ENCODE measurements around the gene DNPH1. TPM values are rescaled to one million over a fixed set of nuclear protein-coding genes. Genes with fewer than 3 reads are reported as not detected.
A peak's percentile ranks its signal among the peaks of the same experiment; 100 is the strongest.

The DNPH1 gene
- polyA plus RNA-seq, 3 donors = 31.9 to 55.4 (median 42.7) TPM

DNA sequence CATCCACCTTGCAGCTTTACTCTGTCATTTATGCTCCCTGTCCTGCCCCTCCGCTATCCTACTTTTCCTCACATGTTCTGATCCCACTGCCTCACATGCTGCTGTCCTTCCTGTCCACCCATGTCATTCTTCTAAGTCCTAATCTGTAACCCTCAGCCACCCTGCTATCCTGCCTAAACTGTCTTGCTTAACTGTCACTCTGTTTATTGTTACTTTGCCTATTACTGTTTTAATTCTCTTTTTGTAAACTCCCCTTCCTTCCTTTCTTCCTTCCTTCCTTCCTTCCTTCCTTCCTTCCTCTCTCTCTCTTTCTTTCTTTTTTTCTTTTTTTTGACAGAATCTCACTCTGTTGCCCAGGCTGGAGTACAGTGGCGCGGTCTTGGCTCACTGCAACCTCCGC, 45.8 kb downstream of the DNPH1 start:
- TF ChIP-seq, protein P1, sequence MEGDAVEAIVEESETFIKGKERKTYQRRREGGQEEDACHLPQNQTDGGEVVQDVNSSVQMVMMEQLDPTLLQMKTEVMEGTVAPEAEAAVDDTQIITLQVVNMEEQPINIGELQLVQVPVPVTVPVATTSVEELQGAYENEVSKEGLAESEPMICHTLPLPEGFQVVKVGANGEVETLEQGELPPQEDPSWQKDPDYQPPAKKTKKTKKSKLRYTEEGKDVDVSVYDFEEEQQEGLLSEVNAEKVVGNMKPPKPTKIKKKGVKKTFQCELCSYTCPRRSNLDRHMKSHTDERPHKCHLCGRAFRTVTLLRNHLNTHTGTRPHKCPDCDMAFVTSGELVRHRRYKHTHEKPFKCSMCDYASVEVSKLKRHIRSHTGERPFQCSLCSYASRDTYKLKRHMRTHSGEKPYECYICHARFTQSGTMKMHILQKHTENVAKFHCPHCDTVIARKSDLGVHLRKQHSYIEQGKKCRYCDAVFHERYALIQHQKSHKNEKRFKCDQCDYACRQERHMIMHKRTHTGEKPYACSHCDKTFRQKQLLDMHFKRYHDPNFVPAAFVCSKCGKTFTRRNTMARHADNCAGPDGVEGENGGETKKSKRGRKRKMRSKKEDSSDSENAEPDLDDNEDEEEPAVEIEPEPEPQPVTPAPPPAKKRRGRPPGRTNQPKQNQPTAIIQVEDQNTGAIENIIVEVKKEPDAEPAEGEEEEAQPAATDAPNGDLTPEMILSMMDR (IDR thresholded peaks at IDR 0.05) = no peak
- H3K4me1 ChIP-seq (ENCODE audit: control insufficient read depth in 1 of 2, insufficient read depth in 2 of 2, low read length in 2 of 2) = peaks cover 16 to 24% of the 10 kb centered on the region in 2 donors
- H3K27ac ChIP-seq (ENCODE audit: low read depth in 1 of 2, low read length in 2 of 2) = peak overlapping the region in 1 of 2 donors; percentile 53
- peaks cover 4% of the 10 kb centered on the region for H4K20me1 ChIP-seq (ENCODE audit: insufficient read depth, low read length)
- Mint-ChIP-seq H3K9me3 (no peaks in the 10 kb centered on the region), H3K27ac (peak overlapping the region in 6 of 7 donors; percentile 13 to 93 (median 60)), H3K27me3 (ENCODE audit: low read depth in 3 of 3) (peaks cover 0 to 2% (median 0%) of the 10 kb centered on the region in 3 donors), H3K36me3 (peaks cover 52 to 59% of the 10 kb centered on the region in 2 donors), H3K4me1 (peaks cover 29% of the 10 kb centered on the region), H3K4me3 (peak overlapping the region in 1 of 2 donors; percentile 46)
- no peak overlapping the region for H3K9ac ChIP-seq (ENCODE audit: insufficient read depth, low read length, poor library complexity, severe bottlenecking)
- peak overlapping the region in 1 of 3 experiments; percentile 95 for H3K4me3 ChIP-seq (replicated peaks in 1 of 3; ENCODE audit: low read depth in 2 of 3, low read length in 3 of 3)
- H3K27me3 ChIP-seq (ENCODE audit: control insufficient read depth in 2 of 2, insufficient read depth in 2 of 2, low read length in 2 of 2) = no peaks in the 10 kb centered on the region
- DNase-seq = no peak
- peaks cover 5% of the 10 kb centered on the region for H3K79me2 ChIP-seq (ENCODE audit: insufficient read depth, low read length)
- 100% methylated on average over 1 of the region's 4 CpGs for WGBS (ENCODE audit: insufficient coverage)
- peak overlapping the region; percentile 97 for H3K4me2 ChIP-seq (replicated peaks; ENCODE audit: extremely low read depth, low read length, poor library complexity, severe bottlenecking)
- intact Hi-C loops (cut with micrococcal nuclease) = no loop called here
- H3K36me3 ChIP-seq (replicated peaks in 1 of 2; ENCODE audit: control insufficient read depth in 1 of 2, insufficient read depth in 2 of 2, low read length in 2 of 2) = peaks cover 52 to 65% of the 10 kb centered on the region in 2 donors
- no peaks in the 10 kb centered on the region for H3K9me3 ChIP-seq (replicated peaks in 1 of 2; ENCODE audit: control insufficient read depth in 1 of 2, insufficient read depth in 1 of 2, low read length in 2 of 2)
- H2AFZ ChIP-seq (ENCODE audit: insufficient read depth, low read depth, low read length, poor library complexity, severe bottlenecking) = no peak overlapping the region

DNA sequence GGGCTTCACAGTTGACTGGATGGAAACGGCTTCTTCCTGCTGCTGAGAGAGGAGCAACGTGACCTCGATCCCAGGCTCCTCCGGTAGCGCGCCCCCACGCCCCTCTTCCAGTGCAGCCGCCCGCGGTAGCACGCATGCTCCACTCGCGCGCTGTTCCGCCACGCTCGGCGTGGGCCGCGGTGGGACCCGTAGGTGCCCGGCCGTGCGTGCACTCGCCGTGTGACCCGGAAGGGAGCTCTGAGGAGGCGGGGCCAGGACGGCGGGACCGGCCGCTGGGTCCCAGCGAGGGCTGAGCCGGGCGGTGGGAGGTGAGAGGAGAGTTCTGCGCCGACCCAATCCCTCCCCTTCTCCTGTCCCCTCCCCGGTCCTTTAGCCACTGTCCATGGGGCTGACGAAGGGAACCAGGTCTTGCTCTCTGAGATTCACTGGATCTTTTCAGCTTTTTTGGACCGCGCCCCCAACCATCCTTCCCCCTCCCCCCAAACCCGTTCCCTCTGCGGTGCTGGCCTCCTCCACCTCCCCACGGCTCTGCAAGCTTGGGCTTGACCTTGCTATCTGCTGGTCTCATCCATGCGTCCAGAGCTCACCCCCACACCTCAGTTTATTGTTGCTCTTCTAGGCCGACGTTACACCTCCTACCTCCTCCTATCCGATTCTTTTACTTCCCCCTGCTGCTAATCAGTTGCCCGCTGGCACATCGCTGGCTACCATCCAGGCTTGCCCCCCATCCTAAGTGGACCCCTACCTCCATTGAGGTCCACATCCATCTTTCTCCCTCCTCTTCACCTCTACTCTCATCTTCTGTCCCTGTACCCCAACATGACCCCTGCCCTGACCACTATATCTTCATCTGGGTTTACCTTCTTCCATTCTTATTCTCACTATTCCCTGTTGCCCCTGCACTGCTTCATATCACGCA, 47.1 kb downstream of the DNPH1 start, which contains the start of gene CUL9:
CUL9 (plus strand) TSS at position 255 of the 919 bp plus-strand sequence. CDS start 2,115 bp downstream, outside the sequence.
- peaks cover 5% of the 10 kb centered on the region for H3K79me2 ChIP-seq (ENCODE audit: insufficient read depth, low read length)
- H3K36me3 Mint-ChIP-seq = peaks cover 49 to 59% of the 10 kb centered on the region in 2 donors
- H3K36me3 ChIP-seq (replicated peaks in 1 of 2; ENCODE audit: control insufficient read depth in 1 of 2, insufficient read depth in 2 of 2, low read length in 2 of 2) = peaks cover 46 to 64% of the 10 kb centered on the region in 2 donors
- intact Hi-C loops (cut with micrococcal nuclease) = no loop called here
- H3K9me3 ChIP-seq (replicated peaks in 1 of 2; ENCODE audit: control insufficient read depth in 1 of 2, insufficient read depth in 1 of 2, low read length in 2 of 2) = no peaks in the 10 kb centered on the region
- no peaks in the 10 kb centered on the region for H3K27me3 ChIP-seq (ENCODE audit: control insufficient read depth in 2 of 2, insufficient read depth in 2 of 2, low read length in 2 of 2)
- TF ChIP-seq, protein P1 (IDR thresholded peaks at IDR 0.05) = no peak
- H2AFZ ChIP-seq (ENCODE audit: insufficient read depth, low read depth, low read length, poor library complexity, severe bottlenecking) = peak within 1 kb of the TSS; percentile 93
- peak; percentile 73 to 77 (median 75) for DNase-seq
- peak within 1 kb of the TSS; percentile 53 to 93 (median 87) for H3K27ac Mint-ChIP-seq
- no peaks in the 10 kb centered on the region for H3K9me3 Mint-ChIP-seq
- H3K9ac ChIP-seq (ENCODE audit: insufficient read depth, low read length, poor library complexity, severe bottlenecking) = peak within 1 kb of the TSS; percentile 81
- WGBS (ENCODE audit: insufficient coverage) = under 1% methylated on average over 37 of the region's 51 CpGs
- H3K27me3 Mint-ChIP-seq (ENCODE audit: low read depth in 3 of 3) = peaks cover 0 to 2% (median 0%) of the 10 kb centered on the region in 3 donors
- peak within 1 kb of the TSS; percentile 87 to 99 for H3K4me3 Mint-ChIP-seq
- H3K4me1 Mint-ChIP-seq = peaks cover 29% of the 10 kb centered on the region
- peaks cover 4% of the 10 kb centered on the region for H4K20me1 ChIP-seq (ENCODE audit: insufficient read depth, low read length)
- peak within 1 kb of the TSS; percentile 70 to 95 (median 81) for H3K4me3 ChIP-seq (replicated peaks in 1 of 3; ENCODE audit: low read depth in 2 of 3, low read length in 3 of 3)
- peak within 1 kb of the TSS; percentile 42 to 89 for H3K27ac ChIP-seq (ENCODE audit: low read depth in 1 of 2, low read length in 2 of 2)
- H3K4me2 ChIP-seq (replicated peaks; ENCODE audit: extremely low read depth, low read length, poor library complexity, severe bottlenecking) = peak within 1 kb of the TSS; percentile 97
- H3K4me1 ChIP-seq (ENCODE audit: control insufficient read depth in 1 of 2, insufficient read depth in 2 of 2, low read length in 2 of 2) = peaks cover 16 to 24% of the 10 kb centered on the region in 2 donors
